DMS 273 (cell line): ENCODE data around the gene FAM98C.
"Not testable (repeated sequence)": the region's sequence is repeated elsewhere in the genome, so short reads cannot be mapped to it uniquely, and the experiment has no call there.

Experiments
- DNase-seq: peaks from one replicate; lab custom pipeline; 2025; ENCODE audit not compliant: unreplicated experiment; lab: John Stamatoyannopoulos, UW

FAM98C gene

DNA sequence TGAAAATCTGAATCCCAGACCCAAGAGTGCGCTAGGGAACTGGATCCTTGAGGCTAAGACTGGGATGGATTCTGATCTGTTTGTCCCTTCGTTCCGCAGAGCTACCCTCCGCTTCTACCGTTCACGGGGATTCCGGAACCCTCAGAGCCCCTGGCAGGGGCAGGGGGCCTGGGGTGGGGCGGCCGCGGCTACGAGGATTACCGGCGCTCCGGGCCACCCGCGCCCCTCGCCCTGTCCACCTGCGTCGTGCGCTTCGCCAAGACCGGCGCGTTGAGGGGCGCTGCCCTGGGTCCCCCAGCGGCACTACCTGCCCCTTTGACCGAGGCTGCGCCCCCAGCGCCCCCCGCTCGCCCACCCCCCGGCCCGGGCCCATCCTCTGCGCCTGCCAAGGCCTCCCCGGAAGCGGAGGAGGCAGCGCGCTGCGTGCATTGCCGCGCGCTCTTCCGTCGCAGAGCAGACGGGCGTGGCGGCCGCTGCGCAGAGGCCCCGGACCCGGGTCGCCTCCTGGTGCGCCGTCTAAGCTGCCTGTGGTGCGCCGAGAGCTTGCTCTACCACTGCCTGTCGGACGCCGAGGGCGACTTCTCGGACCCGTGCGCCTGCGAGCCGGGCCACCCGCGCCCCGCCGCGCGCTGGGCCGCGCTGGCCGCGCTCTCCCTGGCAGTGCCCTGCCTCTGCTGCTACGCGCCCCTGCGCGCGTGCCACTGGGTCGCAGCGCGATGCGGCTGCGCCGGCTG lies 7.3 kb upstream of the FAM98C start:
- DNase-seq = peak; percentile 54

DNA sequence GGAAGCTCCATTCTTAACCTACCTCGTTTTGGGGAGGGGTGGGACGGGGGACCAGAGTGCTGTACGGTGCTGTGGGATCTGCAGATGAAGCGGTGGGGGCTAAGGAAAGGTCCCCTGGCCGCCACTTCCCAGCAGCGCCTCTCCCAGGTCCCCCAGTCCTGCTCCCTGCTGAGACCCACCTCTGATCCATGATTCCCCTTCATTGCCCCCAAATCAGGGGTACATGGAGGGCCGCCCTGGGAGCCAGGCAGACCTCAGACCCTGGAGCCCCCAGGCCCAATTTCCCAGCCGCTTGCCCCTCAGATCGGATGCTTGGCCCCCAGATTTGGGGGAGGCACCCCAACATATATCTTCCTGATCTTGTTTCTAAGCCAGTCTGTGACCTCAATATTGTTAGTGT lies 3.8 kb upstream of the FAM98C start:
- DNase-seq = no peak

DNA sequence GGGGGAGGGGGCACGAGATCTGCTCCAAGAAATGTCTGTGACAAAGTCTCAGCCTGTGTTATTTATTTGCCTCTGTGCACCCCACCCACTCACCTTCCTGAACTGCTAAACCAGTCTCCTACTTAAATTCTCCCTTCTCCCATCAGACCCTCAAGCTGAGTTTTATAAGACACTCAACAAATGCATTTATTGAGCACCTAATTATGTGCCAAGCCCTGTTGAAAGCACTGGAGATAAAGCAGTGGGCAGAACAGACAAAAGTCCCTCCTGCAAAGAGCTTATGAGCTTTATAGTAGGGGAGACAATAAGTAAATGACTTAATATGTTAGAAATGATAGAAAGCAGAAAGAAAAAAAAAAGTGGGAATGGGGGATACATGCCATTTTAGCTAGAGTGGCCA lies 3.4 kb upstream of the FAM98C start:
- no peak for DNase-seq

DNA sequence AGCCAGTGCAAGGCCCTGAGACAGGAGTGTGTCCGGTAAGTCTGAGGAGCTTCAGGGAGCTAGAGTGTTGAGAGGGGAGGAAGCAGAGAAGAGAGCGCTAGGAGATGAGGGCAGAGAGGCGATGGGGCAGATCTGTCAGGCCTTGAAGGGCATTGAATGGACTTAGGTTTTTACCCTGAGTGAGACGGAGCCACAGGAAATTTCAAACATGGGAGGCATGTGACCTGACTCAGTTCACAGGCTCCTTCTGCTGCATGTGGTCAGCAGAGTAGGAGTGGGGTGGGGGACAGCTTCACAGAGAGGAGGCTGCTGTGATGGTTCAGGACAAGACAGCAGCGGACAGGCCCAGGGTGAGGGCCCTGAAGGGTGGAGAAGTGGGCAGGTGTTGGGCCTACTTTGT lies 2.5 kb upstream of the FAM98C start:
- no peak for DNase-seq

DNA sequence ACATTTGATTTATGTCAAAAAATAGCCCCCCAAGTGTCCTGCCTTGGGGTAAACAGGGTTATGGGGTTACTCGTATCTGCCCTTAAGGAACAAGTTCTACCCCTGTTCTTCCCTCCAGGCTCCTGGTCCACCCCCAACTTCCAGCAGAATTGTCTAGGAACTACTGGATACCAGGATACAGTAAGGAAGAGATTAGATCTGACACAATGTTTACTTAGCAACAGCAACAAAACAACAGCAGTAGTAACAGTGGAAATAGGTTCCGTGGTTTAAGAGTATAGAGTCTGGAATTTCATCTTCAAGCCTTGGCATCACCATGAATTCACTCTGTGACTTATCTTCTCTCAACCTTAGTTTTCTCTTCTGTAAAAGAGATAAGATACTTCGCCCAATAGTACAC lies 1.7 kb upstream of the FAM98C start:
- DNase-seq = no peak

DNA sequence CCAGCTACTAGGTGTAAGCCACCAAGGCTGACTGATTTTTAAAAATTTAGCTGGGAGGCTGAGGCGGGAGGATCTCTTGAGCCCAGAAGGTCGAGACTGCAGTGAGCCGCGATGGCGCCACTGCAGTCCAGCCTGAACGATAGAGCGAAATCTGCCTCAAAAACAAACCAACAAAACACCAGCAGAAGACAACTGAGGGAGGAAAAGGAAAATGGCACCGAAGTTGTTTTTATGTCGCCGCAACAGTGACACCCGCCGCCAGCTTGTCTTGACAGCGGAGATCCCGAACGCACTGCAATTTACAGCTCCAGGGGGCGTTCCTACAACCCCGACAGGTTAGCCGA lies 298 bp upstream of the FAM98C start:
- no peak for DNase-seq

DNA sequence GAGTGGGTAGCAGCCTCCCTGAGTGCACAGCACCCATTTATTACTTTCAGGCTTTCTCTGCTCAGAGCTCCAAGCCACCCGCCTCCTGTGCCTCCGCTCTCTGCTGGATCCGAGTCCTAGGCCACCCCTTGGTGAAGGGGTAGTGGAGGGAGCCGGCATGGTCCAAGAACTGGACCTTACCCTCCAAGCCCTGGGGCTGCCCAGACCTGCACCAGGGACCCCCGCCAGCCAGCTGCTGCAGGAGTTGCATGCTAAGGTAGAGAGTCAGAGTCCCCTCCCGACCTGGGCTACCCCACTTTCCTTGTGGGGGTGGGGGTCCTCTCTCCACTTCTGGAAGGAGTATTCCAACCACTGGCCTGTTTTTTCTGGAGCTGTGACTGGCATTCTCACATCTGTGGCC lies 2.0 kb downstream of the FAM98C start:
- DNase-seq = no peak

DNA sequence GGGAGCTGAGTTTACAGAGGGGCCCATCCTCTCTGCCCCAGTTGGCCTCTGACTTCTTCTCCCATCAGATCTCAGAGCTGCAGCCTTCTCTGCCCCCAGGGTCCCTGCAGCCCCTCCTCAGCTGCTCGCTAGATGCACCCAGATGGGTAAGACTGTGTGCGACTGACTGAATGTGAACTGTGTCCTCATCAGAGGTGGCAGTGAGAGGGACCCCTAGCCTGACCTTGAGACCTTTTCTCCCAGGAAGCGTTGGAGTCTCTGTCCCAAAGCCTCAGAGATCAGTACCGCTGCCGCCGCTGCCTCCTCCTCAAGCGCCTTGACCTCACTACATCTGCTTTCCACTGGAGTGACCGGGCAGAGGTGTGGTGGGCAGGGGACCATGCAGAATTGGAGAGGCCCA lies 2.4 kb downstream of the FAM98C start:
- DNase-seq = no peak

DNA sequence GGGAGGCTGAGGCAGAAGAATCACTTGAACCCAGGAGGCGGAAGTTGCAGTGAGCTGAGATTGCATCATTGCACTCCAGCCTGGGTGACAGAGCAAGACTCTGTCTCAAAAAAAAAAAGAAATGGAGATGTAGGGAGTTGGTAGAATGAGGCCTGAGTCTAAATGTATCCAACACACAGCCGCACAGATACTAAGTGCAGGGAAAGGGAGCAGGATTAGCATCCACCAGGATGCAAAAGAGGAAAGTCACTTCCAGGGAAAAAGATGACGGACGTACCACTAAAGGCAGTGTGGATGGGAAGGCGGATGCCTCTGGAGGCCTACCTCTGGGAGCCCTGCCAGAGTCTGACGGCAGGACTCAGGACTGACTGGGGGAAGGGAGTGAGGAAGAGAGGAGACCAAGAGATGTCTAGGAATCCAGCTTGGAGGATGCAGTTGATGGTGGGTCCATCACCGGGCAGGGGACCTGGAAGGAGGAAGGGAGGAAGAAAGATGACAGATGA lies 6.8 kb downstream of the FAM98C start:
- peak; percentile 75 for DNase-seq

DNA sequence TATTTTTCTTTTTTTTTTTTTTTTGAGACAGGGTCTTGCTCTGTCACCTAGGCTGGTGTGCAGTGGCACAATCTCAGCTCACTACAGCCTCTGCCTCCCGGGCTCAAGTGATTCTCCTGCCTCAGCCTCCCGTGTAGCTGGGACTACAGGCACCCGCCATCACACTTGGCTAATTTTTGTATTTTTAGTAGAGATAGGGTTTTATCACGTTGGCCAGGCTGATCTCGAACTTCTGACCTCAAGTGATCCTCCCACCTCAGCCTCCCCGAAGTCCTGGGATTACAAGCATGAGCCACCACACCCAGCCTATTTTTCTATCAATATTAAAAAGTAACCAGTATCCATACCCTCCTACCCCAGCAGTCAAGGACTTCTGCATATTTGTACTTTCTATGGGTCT lies 7.5 kb downstream of the FAM98C start:
- DNase-seq = not testable (repeated sequence)

DNA sequence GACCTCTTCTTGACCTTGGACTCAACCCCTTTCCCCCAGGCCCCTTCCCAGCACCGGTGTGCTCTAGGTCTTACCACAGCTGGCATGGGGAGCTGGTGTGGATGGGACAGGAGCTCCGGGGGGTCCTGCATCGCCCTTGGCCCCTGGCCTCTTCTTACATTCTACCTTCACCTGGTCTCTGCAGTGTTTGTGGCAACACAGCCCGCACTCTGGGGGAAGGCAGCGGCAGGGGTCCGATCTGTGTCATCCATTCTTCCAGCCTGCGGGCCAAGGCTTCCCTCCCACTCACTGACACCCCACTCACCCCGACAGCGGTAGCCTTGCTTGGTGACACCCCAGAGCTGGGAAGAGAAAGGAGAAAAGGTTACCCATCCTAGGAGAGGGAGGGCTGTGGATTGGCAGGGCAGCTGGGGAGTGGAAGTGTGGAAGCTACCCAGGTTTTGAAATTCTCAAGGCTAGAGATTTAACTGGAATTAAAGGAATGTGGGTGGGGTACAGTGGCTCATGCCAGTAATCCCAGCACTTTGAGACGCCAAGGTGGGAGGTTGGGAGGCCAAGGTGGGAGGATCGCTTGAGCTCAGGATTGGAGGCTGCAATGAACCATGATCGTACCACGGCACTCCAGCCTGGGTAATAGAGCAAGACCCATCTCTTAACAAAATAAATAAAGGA lies 8.3 kb downstream of the FAM98C start:
- DNase-seq = no peak

DNA sequence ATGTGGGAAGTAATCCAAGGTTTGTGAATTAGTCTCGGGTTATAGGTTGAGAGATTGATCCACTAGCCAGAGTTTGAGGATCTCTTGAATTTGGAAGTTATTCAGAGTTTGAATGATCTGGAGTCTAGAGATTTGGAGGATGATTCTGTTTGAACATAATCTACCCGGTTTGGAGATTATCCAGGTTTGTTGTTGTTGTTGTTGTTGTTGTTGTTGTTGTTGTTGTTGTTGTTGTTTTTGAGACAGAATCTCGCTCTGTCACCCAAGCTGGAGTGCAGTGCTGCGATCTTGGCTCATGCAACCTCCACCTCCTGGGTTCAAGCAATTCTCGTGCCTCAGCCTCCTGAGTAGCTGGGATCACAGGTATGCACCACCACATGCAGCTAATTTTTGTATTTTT lies 9.0 kb downstream of the FAM98C start:
- DNase-seq = not testable (repeated sequence)

DNA sequence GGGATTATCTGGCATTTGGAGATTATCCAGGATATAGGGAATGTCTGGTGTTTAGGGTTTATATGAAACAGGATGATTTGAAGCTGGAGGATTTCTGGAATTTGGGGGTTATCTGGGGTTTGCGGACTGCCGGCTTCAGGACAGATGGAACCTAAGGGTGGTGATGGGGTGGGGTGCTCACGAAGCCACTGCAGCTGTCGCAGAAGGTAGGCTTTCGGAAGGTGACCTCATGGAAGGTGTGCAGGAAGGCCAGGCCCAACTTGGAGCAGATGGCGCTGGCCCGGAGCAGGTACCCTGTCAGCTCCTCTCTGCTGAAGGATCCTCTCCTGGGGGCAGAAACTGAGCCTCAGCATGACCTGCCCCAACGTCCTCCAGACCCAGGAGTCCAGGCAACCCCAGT lies 9.6 kb downstream of the FAM98C start:
- no peak for DNase-seq

DNA sequence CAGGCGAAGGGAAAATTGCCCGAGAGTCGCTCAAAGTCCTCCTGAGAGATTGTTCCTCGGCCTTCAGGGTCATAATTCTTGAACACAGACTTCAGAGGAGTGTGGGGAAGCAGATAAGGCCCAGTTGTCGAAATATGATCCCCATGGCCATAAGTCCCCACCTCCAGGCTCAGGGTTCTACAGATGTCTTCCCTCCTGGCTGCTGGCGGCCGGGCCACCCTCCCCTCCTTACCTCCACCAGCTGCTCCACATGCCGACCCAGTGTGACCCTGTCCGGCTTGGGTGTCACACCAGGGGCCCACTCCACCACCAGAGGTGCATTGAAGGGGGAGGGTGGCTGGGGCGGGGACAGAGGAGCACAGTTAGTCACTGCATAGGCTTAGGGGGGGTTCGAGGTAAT lies 10.1 kb downstream of the FAM98C start:
- DNase-seq = peak; percentile 65

DNA sequence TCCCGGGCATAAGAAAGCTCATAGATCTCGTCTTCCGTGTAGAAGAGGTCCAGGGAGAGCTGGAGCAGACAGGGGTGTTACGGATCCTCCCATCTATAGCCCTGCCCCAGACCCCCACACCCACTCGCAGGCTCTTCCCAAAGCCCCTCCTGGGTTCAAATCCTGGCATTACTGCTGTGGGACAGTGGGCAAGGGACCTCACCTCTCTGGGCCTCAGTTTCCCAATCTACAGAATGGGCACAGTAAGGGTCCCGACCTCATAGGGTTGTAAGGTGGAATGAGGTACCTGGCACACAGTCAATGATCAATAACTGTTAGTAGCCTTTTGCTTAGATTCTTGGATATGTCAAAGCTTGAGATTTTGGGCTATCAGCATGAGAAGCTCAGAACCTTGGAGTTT lies 10.5 kb downstream of the FAM98C start:
- DNase-seq = no peak

DNA sequence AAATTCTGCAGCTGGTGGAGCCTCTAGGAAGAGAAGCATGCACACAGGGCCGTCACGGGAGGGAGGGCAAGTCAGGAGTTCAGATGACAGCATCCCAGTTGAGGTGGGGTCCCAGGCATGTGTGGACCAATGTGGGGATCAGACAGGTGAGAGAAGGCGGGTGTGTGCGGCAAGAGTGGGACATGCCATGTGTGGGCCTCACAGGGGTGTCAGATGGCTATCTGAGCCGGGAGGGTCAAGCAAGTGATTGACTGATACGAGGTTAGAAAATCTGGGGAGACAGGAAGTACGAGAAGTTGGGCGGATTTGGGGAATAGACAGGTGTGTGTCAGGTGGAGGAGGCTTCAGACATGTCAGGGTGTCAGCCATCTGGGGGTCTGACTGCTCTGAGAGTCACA lies 14.3 kb downstream of the FAM98C start:
- no peak for DNase-seq

DNA sequence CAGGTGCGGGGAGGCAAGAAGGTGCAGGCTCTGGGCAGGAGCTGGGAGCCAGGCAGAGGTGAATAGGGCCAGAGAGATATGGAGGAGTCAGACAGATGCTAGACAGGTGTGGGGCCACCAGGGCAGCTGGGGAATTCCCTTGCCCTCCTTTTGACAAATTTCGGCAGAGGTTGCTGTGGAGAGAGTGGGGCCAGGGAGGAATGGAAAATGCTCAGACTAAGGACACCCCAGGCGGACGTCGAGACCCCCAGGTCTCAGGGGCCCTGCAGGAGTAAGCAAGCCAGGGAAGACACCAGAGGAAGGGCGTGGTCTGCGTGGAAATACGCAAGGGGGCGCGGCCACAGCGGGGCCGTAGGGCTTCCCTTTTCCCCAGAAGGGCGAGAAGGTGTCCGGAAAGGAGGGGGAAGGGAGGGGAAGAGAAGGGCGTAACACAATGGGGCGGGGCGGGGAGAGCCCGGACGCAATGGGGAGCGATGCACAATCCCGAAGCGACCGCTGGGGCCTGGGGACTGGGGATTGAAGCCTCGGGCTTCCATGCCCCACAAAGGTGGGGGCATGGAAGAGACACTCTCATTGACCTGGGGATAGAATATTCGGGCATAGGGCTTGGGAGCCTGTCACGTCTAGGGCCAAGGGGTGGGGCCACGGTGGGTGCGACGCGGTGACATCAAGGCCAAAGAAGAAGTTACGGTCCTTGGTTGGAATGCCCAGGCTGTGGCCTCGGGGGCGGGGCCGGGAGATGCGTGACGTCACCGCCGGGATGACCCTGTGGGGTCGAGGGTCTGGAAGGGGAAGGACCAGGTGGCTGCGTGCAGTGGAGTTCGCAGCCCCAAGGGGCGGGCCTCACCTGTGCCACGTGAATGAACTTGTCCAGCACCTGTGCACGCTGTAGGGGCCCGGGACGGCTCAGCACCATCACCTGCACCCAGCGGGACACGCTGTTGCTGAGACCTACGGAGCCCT lies 14.9 kb downstream of the FAM98C start:
- DNase-seq = peak; percentile 70

DNA sequence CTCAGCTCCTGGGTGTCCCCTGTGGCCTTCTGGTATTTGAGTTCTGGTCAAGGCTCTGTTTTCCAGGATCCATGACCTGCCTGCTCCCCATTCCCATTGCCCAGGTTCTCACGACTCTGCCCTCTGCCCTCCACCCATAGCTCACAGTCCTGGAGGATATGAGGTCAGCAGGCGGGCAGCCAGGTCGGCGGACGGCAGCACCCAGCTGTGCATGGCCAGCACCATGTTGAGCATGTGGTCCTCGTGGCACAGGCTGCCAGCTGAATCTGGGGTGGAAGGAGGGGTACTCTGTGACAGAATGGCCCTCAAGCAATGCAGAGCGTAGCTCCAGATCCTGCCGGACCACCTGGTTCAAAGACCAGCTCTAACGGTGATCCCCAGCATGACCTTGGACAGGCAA lies 18.0 kb downstream of the FAM98C start:
- DNase-seq = no peak

DNA sequence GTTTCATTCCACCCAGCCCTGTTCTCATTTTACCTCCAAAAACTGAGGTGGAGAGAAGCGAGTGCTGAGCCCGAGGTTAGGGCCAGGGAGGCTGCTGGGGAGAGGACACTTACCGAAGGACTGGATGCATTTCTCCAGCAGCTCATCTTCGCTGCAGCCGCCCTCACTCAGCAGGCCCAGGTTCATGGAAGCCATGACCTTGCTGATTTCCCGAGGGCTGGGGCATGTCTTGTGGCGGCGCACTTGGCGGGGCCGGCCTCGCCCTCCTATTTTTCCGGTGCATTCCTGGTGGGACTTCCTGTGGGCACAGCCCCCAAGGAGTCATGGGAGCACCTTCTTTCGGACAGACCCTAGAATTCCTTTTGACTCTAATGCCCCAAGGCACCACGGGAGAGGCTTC lies 19.0 kb downstream of the FAM98C start:
- no peak for DNase-seq

DNA sequence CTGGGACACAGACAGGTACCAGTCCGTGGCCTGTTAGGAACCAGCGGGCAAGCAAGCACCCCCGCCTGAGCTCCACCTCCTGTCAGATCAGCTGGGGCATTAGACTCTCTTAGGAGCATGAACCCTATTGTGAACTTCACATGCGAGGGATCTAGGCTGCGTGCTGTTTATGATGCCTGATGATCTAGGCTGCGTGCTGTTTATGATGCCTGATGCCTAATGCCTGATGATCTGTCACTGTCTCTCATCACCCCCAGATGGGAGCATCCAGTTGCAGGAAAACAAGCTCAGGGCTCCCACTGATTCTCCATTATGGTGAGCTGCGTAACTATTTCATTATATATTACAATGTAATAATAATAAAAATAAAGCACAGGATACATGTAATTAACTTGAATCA lies 19.5 kb downstream of the FAM98C start:
- DNase-seq = no peak

DNA sequence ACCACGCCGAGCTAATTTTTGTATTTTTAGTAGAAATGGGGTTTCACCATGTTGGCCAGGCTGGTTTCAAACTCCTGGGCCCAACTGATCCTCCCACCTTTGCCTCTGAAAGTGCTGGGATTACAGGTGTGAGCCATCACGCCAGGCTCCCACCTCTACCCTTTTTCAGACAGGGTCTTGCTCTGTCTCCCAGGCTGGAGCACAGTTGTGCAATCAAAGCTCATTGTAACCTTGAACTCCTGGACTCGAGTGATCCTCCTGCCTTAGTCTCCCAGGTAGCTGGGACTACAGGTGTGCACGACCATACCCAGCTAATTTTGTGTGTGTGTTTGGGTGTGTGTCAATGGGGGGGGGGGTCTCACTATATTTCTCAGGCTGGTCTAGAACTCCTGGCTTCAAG lies 21.4 kb downstream of the FAM98C start:
- DNase-seq = no peak
